ENCODE measurements around the gene PPP1R26.
"Not testable (repeated sequence)": the region's sequence is repeated elsewhere in the genome, so short reads cannot be mapped to it uniquely, and the experiment has no call there.

Gene PPP1R26

DNA sequence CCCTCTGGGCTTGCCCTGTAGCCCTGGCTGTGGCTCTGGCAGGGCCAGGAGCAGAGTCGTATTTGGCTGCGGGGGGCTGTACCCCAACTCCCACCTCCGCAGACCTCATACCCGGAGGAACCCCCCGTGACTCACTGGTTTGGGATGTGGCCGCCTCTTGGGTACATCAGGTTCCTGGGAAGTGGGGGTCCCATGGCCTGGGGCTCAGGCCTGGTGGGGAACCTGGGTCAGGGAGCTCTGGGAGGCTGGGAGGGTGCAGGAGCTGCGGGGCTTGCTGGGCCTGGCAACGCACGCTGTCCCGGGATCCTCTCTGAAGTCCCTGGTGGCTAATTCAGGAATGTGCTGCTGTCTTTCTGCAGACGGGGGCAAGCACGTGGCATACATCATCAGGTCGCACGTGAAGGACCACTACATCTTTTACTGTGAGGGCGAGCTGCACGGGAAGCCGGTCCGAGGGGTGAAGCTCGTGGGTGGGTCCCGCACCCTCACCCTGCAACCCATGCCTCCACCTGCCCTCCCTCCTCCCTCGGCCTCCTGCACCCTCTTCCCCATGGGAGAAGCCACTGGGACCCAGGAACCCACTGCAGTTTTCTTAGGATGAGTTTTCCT, 44.0 kb downstream of the PPP1R26 start:
- no peak for FAIRE-seq

DNA sequence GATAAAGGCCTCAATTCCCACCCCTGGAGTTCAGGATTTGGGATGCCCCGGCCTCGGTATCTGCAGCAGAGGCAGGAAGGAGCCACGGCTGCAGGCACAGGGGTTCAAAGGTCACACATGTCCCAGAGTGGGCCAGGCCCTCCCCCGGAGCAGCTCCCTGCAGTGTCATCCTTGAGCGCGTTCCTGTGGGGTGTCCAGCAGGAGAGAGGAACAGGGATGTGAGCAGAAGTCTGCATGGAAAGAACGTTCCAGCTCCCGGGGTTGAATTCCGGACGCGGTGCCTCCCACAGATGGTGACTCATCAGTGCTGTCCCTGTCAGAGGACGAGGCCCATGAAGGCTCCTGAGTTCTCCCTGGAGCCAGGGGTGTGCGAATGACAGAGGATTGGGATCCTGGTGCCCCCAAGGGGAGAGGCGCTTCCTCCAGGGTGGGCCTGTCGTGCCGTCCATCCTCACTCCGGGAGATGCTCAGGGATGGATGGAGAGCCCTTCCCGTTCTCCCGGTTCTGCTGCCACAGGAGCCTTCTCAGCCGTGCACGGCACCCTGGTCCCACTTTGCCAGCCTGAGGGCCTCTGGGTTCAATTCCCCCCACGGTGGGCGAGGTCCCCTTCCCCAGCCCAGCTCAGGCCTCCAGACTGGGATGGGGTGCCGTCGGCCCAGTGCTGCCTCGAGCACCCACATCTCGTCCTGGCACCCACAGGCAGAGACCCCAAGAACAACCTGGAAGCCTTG, 44.7 kb downstream of the PPP1R26 start:
- no peak for FAIRE-seq

- FAIRE-seq: no peak
These were observed 45.9 kb downstream of the PPP1R26 start for GRCh38 chr9:135525241-135526088.

GRCh38 chr9:135526089-135526729, 46.6 kb downstream of the PPP1R26 start:
- no peak for FAIRE-seq

- no peak for FAIRE-seq
These were observed 47.4 kb downstream of the PPP1R26 start for GRCh38 chr9:135526730-135527571.

GRCh38 chr9:135528842-135529435, 49.4 kb downstream of the PPP1R26 start:
- not testable (repeated sequence) for FAIRE-seq

DNA sequence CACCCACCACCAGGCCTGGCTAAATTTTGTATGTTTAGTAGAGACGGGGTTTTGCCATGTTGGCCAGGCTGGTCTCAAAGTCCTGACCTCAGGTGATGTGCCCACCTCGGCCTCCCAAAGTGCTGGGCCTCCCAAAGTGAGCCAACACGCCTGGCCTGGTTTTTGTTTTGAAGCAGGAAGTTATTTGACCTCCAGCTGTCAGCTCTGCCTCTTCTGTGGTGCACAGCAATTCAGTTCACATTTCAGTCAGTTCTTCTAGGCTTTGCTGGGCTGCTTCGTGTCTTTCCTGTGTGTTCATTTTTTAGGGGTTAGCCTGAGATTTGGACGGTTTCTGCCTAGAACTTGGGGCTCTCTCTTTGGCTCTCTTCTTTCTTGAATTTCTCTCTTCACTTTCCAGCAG, 50.6 kb downstream of the PPP1R26 start:
- no peak for FAIRE-seq

- FAIRE-seq: no peak
These were observed 51.5 kb downstream of the PPP1R26 start for GRCh38 chr9:135531096-135531495.

DNA sequence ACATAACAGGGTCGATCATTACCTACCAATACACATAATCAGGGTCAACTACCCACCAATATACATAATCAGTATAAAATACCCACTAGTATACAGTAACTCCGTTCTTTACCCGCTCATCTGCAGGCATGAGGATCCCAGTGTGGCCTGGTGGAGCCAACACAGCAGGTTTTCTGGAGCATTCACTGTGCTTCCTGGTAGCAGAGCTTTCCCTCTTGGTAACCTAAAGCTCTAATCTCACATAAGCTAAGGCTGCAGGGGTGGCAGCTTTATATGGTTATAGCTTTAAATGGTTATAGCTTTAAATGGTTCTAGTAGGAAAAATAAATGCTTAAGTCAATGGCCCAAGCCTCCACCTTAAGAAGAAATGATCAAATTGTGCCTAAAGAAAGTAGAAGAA, 53.5 kb downstream of the PPP1R26 start:
- no peak for FAIRE-seq

DNA sequence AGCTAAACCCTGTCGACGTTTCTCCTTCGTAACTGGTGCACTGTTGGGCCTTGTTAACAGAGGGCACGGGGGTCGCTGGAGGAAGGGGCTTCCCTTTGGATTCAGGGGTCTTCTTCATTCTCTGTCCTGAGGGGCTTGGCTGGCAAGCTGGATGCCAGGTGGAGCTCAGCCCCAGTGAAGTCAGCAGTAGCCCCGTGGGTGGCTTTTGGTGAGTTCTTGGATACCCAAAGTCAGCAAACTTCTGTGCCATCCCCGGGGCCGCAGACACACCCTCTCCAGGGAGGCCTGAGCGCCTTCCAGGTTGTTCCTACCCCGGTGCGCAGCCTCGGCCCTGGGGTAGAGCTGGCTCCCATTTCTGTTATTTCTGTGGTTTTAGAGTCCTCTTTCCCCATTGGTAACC, 54.1 kb downstream of the PPP1R26 start:
- FAIRE-seq: no peak

GRCh38 chr9:135534192-135534711, 54.7 kb downstream of the PPP1R26 start:
- not testable (repeated sequence) for FAIRE-seq

DNA sequence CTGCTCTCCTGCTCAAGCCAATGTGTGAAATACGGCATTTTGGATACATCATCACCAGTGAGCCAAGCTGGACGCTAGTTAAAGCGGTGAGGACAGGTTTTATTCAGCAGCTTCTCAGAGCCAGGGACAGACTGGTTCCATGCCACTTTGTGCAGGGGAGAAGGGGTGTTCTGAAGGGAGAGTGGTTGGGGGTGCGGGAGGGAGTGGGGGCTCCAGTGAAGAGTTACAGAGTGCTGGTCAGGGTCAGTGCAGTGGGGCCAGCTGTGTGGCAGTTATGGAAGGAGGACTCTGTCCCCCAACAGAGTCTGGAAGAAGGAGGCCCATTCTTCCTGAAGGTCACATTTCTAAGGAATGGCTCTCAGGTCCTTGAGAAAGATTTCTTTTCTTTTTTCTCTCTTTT, 55.2 kb downstream of the PPP1R26 start:
- not testable (repeated sequence) for FAIRE-seq

DNA sequence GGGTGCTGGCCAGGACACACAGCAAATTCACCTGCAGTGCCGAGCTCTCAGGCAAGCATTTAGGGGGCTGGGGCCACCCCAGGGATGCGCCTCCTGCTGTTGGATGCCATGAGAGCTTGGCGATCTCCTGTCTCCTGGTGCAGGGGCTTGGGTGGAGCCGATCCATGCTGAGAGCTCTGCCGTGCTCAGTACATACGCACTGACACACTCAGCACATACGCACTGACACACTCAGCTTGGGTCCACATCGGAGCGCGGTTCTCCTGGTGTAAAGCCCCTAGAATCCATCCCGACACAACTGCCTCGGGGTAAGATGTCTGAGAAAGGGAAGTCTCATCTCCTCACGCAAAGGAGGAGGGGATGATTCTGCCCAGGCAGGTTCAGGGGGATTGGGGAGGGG, 56.0 kb downstream of the PPP1R26 start:
- FAIRE-seq: not testable (repeated sequence)

DNA sequence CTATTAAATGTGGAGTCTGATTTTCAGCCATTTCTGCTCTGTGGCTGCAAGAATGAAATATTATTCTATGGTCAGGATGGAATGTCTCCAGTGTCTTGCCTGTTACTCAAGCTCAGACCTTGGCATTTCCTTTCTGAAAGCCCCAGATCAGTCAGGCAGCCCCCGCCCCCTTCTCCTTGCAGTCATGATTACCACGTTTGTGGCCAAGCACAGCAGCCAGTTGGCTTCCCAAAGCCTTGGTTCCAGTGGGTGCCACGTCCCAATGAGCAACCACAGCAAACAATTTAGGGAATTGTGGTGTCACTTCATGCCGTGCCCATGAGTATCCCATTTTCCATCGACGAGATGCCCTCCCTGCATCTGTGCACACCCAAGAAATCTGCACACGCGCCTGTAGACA, 56.6 kb downstream of the PPP1R26 start:
- no peak for FAIRE-seq

All from TTC549 (cell line).